Breast epithelium (tissue), 4 donors: ENCODE measurements around the gene SPOCK1. TPM values are rescaled to one million over a fixed set of nuclear protein-coding genes. Genes with fewer than 3 reads are reported as not detected.

Experiments
- DNase-seq, 2 donors: peaks; one replicate each; pipeline ENCODE4 v3.0.0-alpha.2; 2019; ENCODE audit warnings: low spot score in 2 of 2
- H3K27ac ChIP-seq, 2 donors: fragments of 200-600 bp; sonication (generic) in 1 of 2; one replicate each; pipeline ENCODE4 v1.5.1; 2016 to 2019; ENCODE audit warnings: mild to moderate bottlenecking in 1 of 2
- H3K27me3 ChIP-seq, 2 donors: fragments of 200-600 bp; sonication (generic) in 1 of 2; one replicate each; pipeline versions ENCODE4 v1.5.1 to v1.6.0; 2017 to 2019; ENCODE audit warnings: control low read depth in 1 of 2, mild to moderate bottlenecking in 1 of 2
- H3K36me3 ChIP-seq: fragments of 200-600 bp; one replicate; pipeline ENCODE4 v1.5.1; 2019
- H3K4me1 ChIP-seq, 2 donors: fragments of 200-600 bp; sonication (generic); one replicate each; pipeline ENCODE4 v1.5.1; 2016 to 2019; ENCODE audit warnings: control low read depth in 1 of 2
- H3K4me3 ChIP-seq, 3 donors: fragments of 200-600 bp; sonication (generic); 1 replicate in 2 of 3; 2 replicates in 1 of 3; pipeline ENCODE4 v1.5.1; 2016 to 2019; ENCODE audit warnings: mild to moderate bottlenecking in 3 of 3, moderate library complexity in 2 of 3
- H3K9me3 ChIP-seq, 2 donors: fragments of 200-600 bp; sonication (generic) in 1 of 2; one replicate each; pipeline ENCODE4 v1.5.1; 2016 to 2019; ENCODE audit warnings: control low read depth in 1 of 2
- CTCF ChIP-seq, 3 donors: fragments of 450-650 bp; IDR thresholded peaks; one replicate each; pipeline ENCODE4 v1.5.1; 2016 to 2017; ENCODE audit warnings: antibody characterized with exemption in 3 of 3, mild to moderate bottlenecking in 3 of 3, moderate library complexity in 3 of 3
- POLR2A ChIP-seq: fragments of 450-650 bp; IDR thresholded peaks from one replicate; pipeline ENCODE4 v1.6.1; 2016; ENCODE audit warnings: antibody characterized with exemption, mild to moderate bottlenecking, moderate library complexity
- POLR2AphosphoS5 ChIP-seq, 3 donors: sonication (generic); formaldehyde crosslinking; IDR thresholded peaks; one replicate each; pipeline ENCODE4 v1.6.1; 2017; ENCODE audit warnings: antibody characterized with exemption in 3 of 3
- intact Hi-C: fragments of 100-400 bp; cut with DNase I; formaldehyde crosslinking; loops from one replicate; pipeline ENCODE4 v1.15.1; 2023; ENCODE audit warnings: low total_unique reads
- total RNA-seq, 3 donors: library from RNA; depleted of rRNA; stranded (reverse); fragments of >200 nt; gene quantifications; one replicate each; pipeline ENCODE4 v1.1.0, GENCODE V29; 2016

SPOCK1 gene
- total RNA-seq, 3 donors from 2014 or later: 14.5 to 52.0 (median 24.3) TPM

GRCh38 chr5:137001026-137001569 is 498.0 kb downstream of the SPOCK1 start:
- H3K27ac ChIP-seq: no peak overlapping the region
- H3K4me3 ChIP-seq: no peak overlapping the region
- no peaks in the 10 kb centered on the region for H3K4me1 ChIP-seq
- no peak for TF ChIP-seq CTCF (IDR thresholded peaks at IDR 0.05)
- TF ChIP-seq POLR2AphosphoS5 (IDR thresholded peaks at IDR 0.05): no peak
- TF ChIP-seq POLR2A: no peak
- no peak for DNase-seq
- H3K27me3 ChIP-seq: no peaks in the 10 kb centered on the region
- no peaks in the 10 kb centered on the region for H3K36me3 ChIP-seq
- no peaks in the 10 kb centered on the region for H3K9me3 ChIP-seq
- intact Hi-C loops: no loop called here

- Histone ChIP-seq H3K9me3 (no peaks in the 10 kb centered on the region), H3K4me1 (no peaks in the 10 kb centered on the region), H3K4me3 (no peak overlapping the region), H3K36me3 (no peaks in the 10 kb centered on the region), H3K27ac (no peak overlapping the region), H3K27me3 (no peaks in the 10 kb centered on the region)
- intact Hi-C loops: no loop called here
- no peak for DNase-seq
- TF ChIP-seq POLR2AphosphoS5 (IDR thresholded peaks at IDR 0.05) (no peak), CTCF (IDR thresholded peaks at IDR 0.05) (no peak), POLR2A (no peak)
These were observed 499.3 kb downstream of the SPOCK1 start for GRCh38 chr5:136999787-137000186.

DNA sequence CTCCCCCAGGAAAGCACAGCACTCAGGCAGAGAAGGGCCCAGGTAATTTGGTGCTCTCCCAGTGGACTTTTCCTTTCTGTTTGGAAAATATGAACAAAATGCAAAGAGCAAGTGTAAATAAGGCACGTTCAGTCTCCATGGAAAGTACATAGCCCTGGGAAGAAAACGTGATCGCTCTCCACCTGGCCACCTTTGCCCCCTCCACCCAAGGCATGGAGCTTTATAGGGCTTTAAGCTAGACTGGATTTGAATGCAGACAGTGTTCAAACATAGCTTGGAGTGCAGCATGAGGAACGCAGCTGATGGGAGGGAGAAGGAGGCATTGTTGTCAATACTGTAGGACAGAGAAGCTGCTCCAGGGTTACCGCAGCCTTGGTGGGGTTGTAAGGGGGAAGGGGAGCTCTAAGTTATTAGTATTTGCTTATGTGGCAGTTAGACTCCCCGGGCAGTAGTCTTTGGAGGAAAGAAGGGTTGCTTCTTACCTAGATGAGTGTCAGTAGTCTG is 500.2 kb downstream of the SPOCK1 start:
- Histone ChIP-seq H3K36me3 (no peaks in the 10 kb centered on the region), H3K27ac (no peak overlapping the region), H3K4me1 (no peaks in the 10 kb centered on the region), H3K4me3 (no peak overlapping the region), H3K27me3 (no peaks in the 10 kb centered on the region), H3K9me3 (no peaks in the 10 kb centered on the region)
- TF ChIP-seq POLR2AphosphoS5 (IDR thresholded peaks at IDR 0.05): no peak
- no peak for TF ChIP-seq POLR2A
- no peak for TF ChIP-seq CTCF (IDR thresholded peaks at IDR 0.05)
- no peak for DNase-seq
- intact Hi-C loops: no loop called here

GRCh38 chr5:136994154-136994553 is 505.0 kb downstream of the SPOCK1 start:
- Histone ChIP-seq H3K36me3 (no peaks in the 10 kb centered on the region), H3K4me3 (no peak overlapping the region), H3K4me1 (no peaks in the 10 kb centered on the region), H3K27ac (no peak overlapping the region), H3K27me3 (no peaks in the 10 kb centered on the region), H3K9me3 (no peaks in the 10 kb centered on the region)
- no peak for TF ChIP-seq CTCF (IDR thresholded peaks at IDR 0.05)
- TF ChIP-seq POLR2A: no peak
- no peak for TF ChIP-seq POLR2AphosphoS5 (IDR thresholded peaks at IDR 0.05)
- intact Hi-C loops: no loop called here
- no peak for DNase-seq

GRCh38 chr5:136992796-136993489 is 506.2 kb downstream of the SPOCK1 start:
- Histone ChIP-seq H3K27me3 (no peaks in the 10 kb centered on the region), H3K4me1 (no peaks in the 10 kb centered on the region), H3K27ac (no peak overlapping the region), H3K9me3 (no peaks in the 10 kb centered on the region), H3K36me3 (no peaks in the 10 kb centered on the region), H3K4me3 (no peak overlapping the region)
- DNase-seq: no peak
- intact Hi-C loops: no loop called here
- TF ChIP-seq POLR2AphosphoS5 (IDR thresholded peaks at IDR 0.05) (no peak), CTCF (IDR thresholded peaks at IDR 0.05) (no peak), POLR2A (no peak)
